HepG2 (cell line): Measurements from ENCODE around the gene ZNF653. TPM values are rescaled to one million over a fixed set of nuclear protein-coding genes. Genes with fewer than 3 reads are reported as not detected.
A peak's percentile ranks its signal among the peaks of the same experiment; 100 is the strongest.

Experiments
- DMAP1 ChIP-seq: IDR thresholded peaks from 2 replicates; pipeline ENCODE4 v1.6.1; 2016
- HNRNPLL ChIP-seq: fragments of 200-400 bp; formaldehyde crosslinking; IDR thresholded peaks from 2 replicates; pipeline ENCODE4 v1.6.1; 2017; ENCODE audit warnings: mild to moderate bottlenecking, low read depth, low read length; ENCODE audit not compliant: poor library complexity, severe bottlenecking
- HOXA9 ChIP-seq: sonication (generic); formaldehyde crosslinking; IDR thresholded peaks from 2 replicates; pipeline ENCODE4 v1.8.1; 2022; ENCODE audit warnings: missing genetic modification reagents, mild to moderate bottlenecking, moderate library complexity, borderline replicate concordance
- KAT7 ChIP-seq: IDR thresholded peaks from 2 replicates; pipeline ENCODE4 v1.6.1; 2018; ENCODE audit warnings: borderline replicate concordance, missing compliant biosample characterization
- KDM5B ChIP-seq: sonication (generic); formaldehyde crosslinking; IDR thresholded peaks from 2 replicates; pipeline ENCODE4 v1.4.0; 2020; ENCODE audit warnings: missing genetic modification reagents, mild to moderate bottlenecking, borderline replicate concordance
- MIER2 ChIP-seq: IDR thresholded peaks from 2 replicates; pipeline ENCODE4 v1.6.1; 2016; ENCODE audit warnings: missing biosample characterization, missing genetic modification reagents
- MYC ChIP-seq: sonication (generic); formaldehyde crosslinking; IDR thresholded peaks from 2 replicates; pipeline ENCODE4 v1.9.0; 2021; ENCODE audit warnings: missing genetic modification reagents, borderline replicate concordance
- NFIB ChIP-seq: sonication (generic); formaldehyde crosslinking; IDR thresholded peaks from 2 replicates; pipeline ENCODE4 v1.9.0; 2021; ENCODE audit warnings: missing genetic modification reagents, mild to moderate bottlenecking, borderline replicate concordance
- NFYB ChIP-seq: sonication (generic); formaldehyde crosslinking; IDR thresholded peaks from 2 replicates; pipeline ENCODE4 v1.4.0; 2020; ENCODE audit warnings: missing genetic modification reagents
- NR1H2 ChIP-seq: sonication (generic); formaldehyde crosslinking; IDR thresholded peaks from 2 replicates; pipeline ENCODE4 v1.8.1; 2022; ENCODE audit warnings: low read depth, missing genetic modification reagents, borderline replicate concordance
- RFX3 ChIP-seq: IDR thresholded peaks from 2 replicates; pipeline ENCODE4 v1.6.1; 2016; ENCODE audit warnings: missing biosample characterization, missing genetic modification reagents
- SIX1 ChIP-seq: sonication (generic); formaldehyde crosslinking; IDR thresholded peaks from 2 replicates; pipeline ENCODE4 v1.4.0; 2020; ENCODE audit warnings: missing genetic modification reagents, borderline replicate concordance
- TCF7 ChIP-seq: sonication (generic); IDR thresholded peaks from 2 replicates; pipeline ENCODE4 v1.6.1; 2016; ENCODE audit warnings: antibody characterized with exemption, low read depth
- TRAFD1 ChIP-seq: sonication (generic); formaldehyde crosslinking; IDR thresholded peaks from 2 replicates; pipeline ENCODE4 v1.5.1; 2020; ENCODE audit warnings: missing genetic modification reagents, mild to moderate bottlenecking, borderline replicate concordance
- ZFP37 ChIP-seq: sonication (generic); formaldehyde crosslinking; IDR thresholded peaks from 2 replicates; pipeline ENCODE4 v1.4.0; 2020; ENCODE audit warnings: missing genetic modification reagents, borderline replicate concordance
- ZFX ChIP-seq: sonication (generic); formaldehyde crosslinking; IDR thresholded peaks from 2 replicates; pipeline ENCODE4 v1.4.0; 2020; ENCODE audit warnings: mild to moderate bottlenecking, low read depth, missing genetic modification reagents, moderate library complexity
- ZKSCAN8 ChIP-seq: IDR thresholded peaks from 2 replicates; pipeline ENCODE4 v1.6.1; 2016; ENCODE audit warnings: borderline replicate concordance, missing genetic modification reagents, missing compliant biosample characterization
- ZNF235 ChIP-seq: sonication (generic); formaldehyde crosslinking; IDR thresholded peaks from 2 replicates; pipeline ENCODE4 v1.8.1; 2023; ENCODE audit warnings: mild to moderate bottlenecking, missing genetic modification reagents, borderline replicate concordance
- ZNF557 ChIP-seq: sonication (generic); formaldehyde crosslinking; IDR thresholded peaks from 2 replicates; pipeline ENCODE4 v1.4.0; 2020; ENCODE audit warnings: missing genetic modification reagents
- ZNF629 ChIP-seq: sonication (generic); formaldehyde crosslinking; conservative IDR thresholded peaks from 2 replicates; pipeline ENCODE4 v1.5.0; 2020; ENCODE audit warnings: missing genetic modification reagents
- ZNF652 ChIP-seq: IDR thresholded peaks from 2 replicates; pipeline ENCODE4 v1.6.1; 2016; ENCODE audit warnings: low read depth, borderline replicate concordance
- ZNF772 ChIP-seq: sonication (generic); formaldehyde crosslinking; IDR thresholded peaks from 2 replicates; pipeline ENCODE4 v1.5.0; 2020; ENCODE audit warnings: mild to moderate bottlenecking, missing genetic modification reagents
- polyA plus RNA-seq, 8 experiments: library from polyadenylated mRNA; depleted of rRNA in 3 of 8; stranded (reverse) in 7 of 8; unstranded in 1 of 8; fragments of >200 nt; fragmentation: Illumina TruSeq in 4 of 8; extraction: Trizol in 4 of 8; gene quantifications; 2 replicates each; pipeline versions ENCODE4 v1.2.1 to v1.2.3, GENCODE V29; 2011 to 2016; ENCODE audit warnings: low read depth in 4 of 8, missing spikeins in 1 of 8, mixed read lengths in 1 of 8; ENCODE audit not compliant: insufficient read depth in 1 of 8
- total RNA-seq, 5 experiments: library from RNA; depleted of rRNA; stranded (reverse); fragments of >200 nt; fragmentation: Illumina TruSeq; extraction: Trizol; gene quantifications; 2 replicates each; pipeline ENCODE4 v1.2.3, GENCODE V29; 2016; ENCODE audit warnings: low read depth in 1 of 5
- TF ChIP-seq, protein P1 (sequence below): sonication (generic); formaldehyde crosslinking; IDR thresholded peaks from 2 replicates; pipeline ENCODE4 v1.5.0; 2020; ENCODE audit warnings: mild to moderate bottlenecking, missing genetic modification reagents
- TF ChIP-seq, protein P2 (sequence below): sonication (generic); formaldehyde crosslinking; IDR thresholded peaks from 2 replicates; pipeline ENCODE4 v1.9.0; 2021; ENCODE audit warnings: missing genetic modification reagents, mild to moderate bottlenecking, borderline replicate concordance
- TF ChIP-seq, protein P3 (sequence below): sonication (generic); formaldehyde crosslinking; IDR thresholded peaks from 2 replicates; pipeline ENCODE4 v1.9.0; 2021; ENCODE audit warnings: missing genetic modification reagents, mild to moderate bottlenecking, borderline replicate concordance

Gene ZNF653
- total and polyA plus RNA-seq, 2 of the 13 experiments (the other 11 are each of a cell fraction or from before 2014, with no cell fraction given): 4.7 to 7.1 TPM

DNA sequence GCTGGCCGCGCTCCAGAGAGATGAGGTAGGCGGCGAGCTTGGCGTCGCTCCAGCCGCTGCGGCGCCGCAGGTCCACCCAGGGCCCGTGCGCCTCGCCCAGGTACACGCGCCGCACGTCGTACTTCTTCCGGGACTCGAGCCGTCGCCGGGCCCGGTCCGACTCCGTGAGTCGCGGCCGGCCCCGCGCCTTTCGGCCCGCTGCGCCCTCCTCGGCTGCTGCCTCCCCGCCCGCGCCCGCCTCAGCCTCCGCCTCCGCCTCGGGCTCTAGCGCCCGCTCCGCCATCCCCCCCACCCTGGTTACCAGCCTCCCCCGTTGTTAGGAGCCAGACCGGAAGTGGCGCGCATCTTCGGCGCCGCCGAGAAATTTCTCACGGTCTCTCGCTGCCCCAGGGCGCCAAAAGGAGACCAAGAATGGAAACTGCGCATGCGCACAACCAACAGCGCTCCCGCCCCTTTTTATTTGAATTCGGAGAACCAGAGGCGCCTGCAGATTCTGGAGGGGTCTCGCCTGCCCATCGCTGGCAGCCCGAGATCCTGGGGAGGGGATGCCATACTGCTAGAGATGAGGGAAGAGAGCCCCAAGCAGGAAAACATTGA is at the start of gene ZNF653 (continued):
- TF ChIP-seq SIX1 (CRISPR knock-in tag): no peak
- 0 out of 2 replicates have a peak, but pooled peaks have one; percentile 58 for TF ChIP-seq KDM5B (CRISPR knock-in tag)
- TF ChIP-seq KAT7: no peak
- no peak for TF ChIP-seq NFYB (CRISPR knock-in tag)
- no peak for TF ChIP-seq MIER2 (CRISPR knock-in tag)
- TF ChIP-seq ZNF235: no peak
- TF ChIP-seq, protein P1, sequence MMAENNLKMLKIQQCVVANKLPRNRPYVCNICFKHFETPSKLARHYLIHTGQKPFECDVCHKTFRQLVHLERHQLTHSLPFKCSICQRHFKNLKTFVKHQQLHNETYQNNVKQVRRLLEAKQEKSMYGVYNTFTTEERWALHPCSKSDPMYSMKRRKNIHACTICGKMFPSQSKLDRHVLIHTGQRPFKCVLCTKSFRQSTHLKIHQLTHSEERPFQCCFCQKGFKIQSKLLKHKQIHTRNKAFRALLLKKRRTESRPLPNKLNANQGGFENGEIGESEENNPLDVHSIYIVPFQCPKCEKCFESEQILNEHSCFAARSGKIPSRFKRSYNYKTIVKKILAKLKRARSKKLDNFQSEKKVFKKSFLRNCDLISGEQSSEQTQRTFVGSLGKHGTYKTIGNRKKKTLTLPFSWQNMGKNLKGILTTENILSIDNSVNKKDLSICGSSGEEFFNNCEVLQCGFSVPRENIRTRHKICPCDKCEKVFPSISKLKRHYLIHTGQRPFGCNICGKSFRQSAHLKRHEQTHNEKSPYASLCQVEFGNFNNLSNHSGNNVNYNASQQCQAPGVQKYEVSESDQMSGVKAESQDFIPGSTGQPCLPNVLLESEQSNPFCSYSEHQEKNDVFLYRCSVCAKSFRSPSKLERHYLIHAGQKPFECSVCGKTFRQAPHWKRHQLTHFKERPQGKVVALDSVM (CRISPR knock-in tag): peak; percentile 51; the same call in 1 of the 2 replicates
- TF ChIP-seq ZKSCAN8: no peak
- TF ChIP-seq NFIB (CRISPR knock-in tag): no peak
- TF ChIP-seq, protein P2, sequence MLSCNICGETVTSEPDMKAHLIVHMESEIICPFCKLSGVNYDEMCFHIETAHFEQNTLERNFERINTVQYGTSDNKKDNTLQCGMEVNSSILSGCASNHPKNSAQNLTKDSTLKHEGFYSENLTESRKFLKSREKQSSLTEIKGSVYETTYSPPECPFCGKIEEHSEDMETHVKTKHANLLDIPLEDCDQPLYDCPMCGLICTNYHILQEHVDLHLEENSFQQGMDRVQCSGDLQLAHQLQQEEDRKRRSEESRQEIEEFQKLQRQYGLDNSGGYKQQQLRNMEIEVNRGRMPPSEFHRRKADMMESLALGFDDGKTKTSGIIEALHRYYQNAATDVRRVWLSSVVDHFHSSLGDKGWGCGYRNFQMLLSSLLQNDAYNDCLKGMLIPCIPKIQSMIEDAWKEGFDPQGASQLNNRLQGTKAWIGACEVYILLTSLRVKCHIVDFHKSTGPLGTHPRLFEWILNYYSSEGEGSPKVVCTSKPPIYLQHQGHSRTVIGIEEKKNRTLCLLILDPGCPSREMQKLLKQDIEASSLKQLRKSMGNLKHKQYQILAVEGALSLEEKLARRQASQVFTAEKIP (CRISPR knock-in tag): no peak
- TF ChIP-seq RFX3 (CRISPR knock-in tag): peak; percentile 52; the same call in 1 of the 2 replicates
- no peak; the same call in 1 of the 2 replicates for TF ChIP-seq ZNF772 (CRISPR knock-in tag)
- no peak for TF ChIP-seq DMAP1 (CRISPR knock-in tag)
- TF ChIP-seq ZNF557 (CRISPR knock-in tag): no peak
- no peak for TF ChIP-seq HOXA9 (CRISPR knock-in tag)
- TF ChIP-seq ZFX (CRISPR knock-in tag): peak; percentile 88
- TF ChIP-seq TCF7: no peak
- TF ChIP-seq, protein P3, sequence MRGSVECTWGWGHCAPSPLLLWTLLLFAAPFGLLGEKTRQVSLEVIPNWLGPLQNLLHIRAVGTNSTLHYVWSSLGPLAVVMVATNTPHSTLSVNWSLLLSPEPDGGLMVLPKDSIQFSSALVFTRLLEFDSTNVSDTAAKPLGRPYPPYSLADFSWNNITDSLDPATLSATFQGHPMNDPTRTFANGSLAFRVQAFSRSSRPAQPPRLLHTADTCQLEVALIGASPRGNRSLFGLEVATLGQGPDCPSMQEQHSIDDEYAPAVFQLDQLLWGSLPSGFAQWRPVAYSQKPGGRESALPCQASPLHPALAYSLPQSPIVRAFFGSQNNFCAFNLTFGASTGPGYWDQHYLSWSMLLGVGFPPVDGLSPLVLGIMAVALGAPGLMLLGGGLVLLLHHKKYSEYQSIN: no peak
- no peak for TF ChIP-seq ZNF652
- peak; percentile 50; the same call in 1 of the 2 replicates for TF ChIP-seq MYC (CRISPR knock-in tag)
- no peak for TF ChIP-seq ZFP37
- TF ChIP-seq ZNF629 (CRISPR knock-in tag): no peak
- TF ChIP-seq NR1H2 (CRISPR knock-in tag): no peak
- TF ChIP-seq HNRNPLL: no peak
- TF ChIP-seq TRAFD1: no peak
